VCaP (cell line): ENCODE results near the gene ABCG4.
"Not testable (repeated sequence)": the region's sequence is repeated elsewhere in the genome, so short reads cannot be mapped to it uniquely, and the experiment has no call there.

Source experiments
- H3K27ac ChIP-seq: fragments of 450-650 bp; 2 replicates; pipeline ENCODE4 v1.5.1; 2017
- CTCF ChIP-seq: fragments of 450-650 bp; conservative IDR thresholded peaks from 2 replicates; pipeline ENCODE4 v1.5.1; 2017; ENCODE audit warnings: mild to moderate bottlenecking, moderate library complexity

The ABCG4 gene

GRCh38 chr11:119198925-119199324 lies 50.1 kb downstream of the ABCG4 start:
- peak overlapping the region; percentile 2; the same call in 1 of the 2 replicates for H3K27ac ChIP-seq
- TF ChIP-seq CTCF, result no peak

GRCh38 chr11:119201236-119201635 lies 52.4 kb downstream of the ABCG4 start:
- not testable (repeated sequence) for H3K27ac ChIP-seq

GRCh38 chr11:119202554-119202953 lies 53.7 kb downstream of the ABCG4 start:
- TF ChIP-seq CTCF, result no peak
- H3K27ac ChIP-seq, result no peak overlapping the region

GRCh38 chr11:119204066-119204465 lies 55.2 kb downstream of the ABCG4 start:
- no peak overlapping the region for H3K27ac ChIP-seq
- TF ChIP-seq CTCF, result no peak

- no peak for TF ChIP-seq CTCF
- H3K27ac ChIP-seq, result peak overlapping the region; percentile 90
Observed at GRCh38 chr11:119205080-119205479, 56.2 kb downstream of the ABCG4 start.

- peak; percentile 99 for TF ChIP-seq CTCF
- H3K27ac ChIP-seq, result peak within 1 kb of the TSS; percentile 90
Observed at GRCh38 chr11:119205574-119206510, 57.0 kb downstream of the ABCG4 start, which contains the start of gene CBL. Gene CBL, plus strand, starts transcription at chr11:119206339. Its CDS starts 79 bp downstream, at chr11:119206418.

- no peak for TF ChIP-seq CTCF
- H3K27ac ChIP-seq, result peak overlapping the region; percentile 90
Observed at GRCh38 chr11:119206511-119207414, 57.9 kb downstream of the ABCG4 start.
